SK-N-SH treated with all-trans-retinoic acid at 6 μM for 48 hours (cell line): ENCODE results near the gene LONP2.

Source experiments
- ATAC-seq: fragments of 200-7000 bp; cut with Tn5 transposase; 3 replicates; pipeline ENCODE4 v1.9.1; 2020; ENCODE audit warnings: mild to moderate bottlenecking, moderate library complexity
- ARNTL ChIP-seq: fragments of 450-650 bp; formaldehyde crosslinking; IDR thresholded peaks from 2 replicates; pipeline ENCODE4 v1.5.0; 2020; ENCODE audit warnings: low read depth, mild to moderate bottlenecking, moderate library complexity, borderline replicate concordance
- BACH2 ChIP-seq: fragments of 250-450 bp; sonication (Bioruptor Pico); IDR thresholded peaks from 2 replicates; pipeline ENCODE4 v1.9.0; 2021; ENCODE audit warnings: mild to moderate bottlenecking, borderline replicate concordance
- CSDC2 ChIP-seq: fragments of 250-450 bp; sonication (Bioruptor Pico); IDR thresholded peaks from 2 replicates; pipeline ENCODE4 v1.5.0; 2020; ENCODE audit warnings: mild to moderate bottlenecking, moderate library complexity
- GLIS3 ChIP-seq: fragments of 250-450 bp; sonication (Bioruptor Pico); IDR thresholded peaks from 2 replicates; pipeline ENCODE4 v1.5.0; 2020; ENCODE audit warnings: mild to moderate bottlenecking, moderate library complexity
- ISL1 ChIP-seq: fragments of 250-450 bp; sonication (Bioruptor Pico); IDR thresholded peaks from 2 replicates; pipeline ENCODE4 v2.1.2; 2022; ENCODE audit warnings: mild to moderate bottlenecking, moderate library complexity
- OSR1 ChIP-seq: fragments of 250-450 bp; sonication (Bioruptor Pico); IDR thresholded peaks from 2 replicates; pipeline ENCODE4 v1.8.0; 2022; ENCODE audit warnings: moderate library complexity, mild to moderate bottlenecking, inconsistent platforms
- RARB ChIP-seq: fragments of 250-450 bp; sonication (Bioruptor Pico); IDR thresholded peaks from 2 replicates; pipeline ENCODE4 v1.8.0; 2021; ENCODE audit warnings: mild to moderate bottlenecking, moderate library complexity
- SNAI2 ChIP-seq: fragments of 250-450 bp; sonication (Bioruptor Pico); IDR thresholded peaks from 2 replicates; pipeline ENCODE4 v1.5.0; 2020; ENCODE audit warnings: mild to moderate bottlenecking, moderate library complexity
- TCF4 ChIP-seq: fragments of 250-450 bp; sonication (Bioruptor Pico); IDR thresholded peaks from 2 replicates; pipeline ENCODE4 v1.8.0; 2021; ENCODE audit warnings: mild to moderate bottlenecking, moderate library complexity, borderline replicate concordance
- ZC3H10 ChIP-seq: fragments of 250-450 bp; sonication (Bioruptor Pico); IDR thresholded peaks from 2 replicates; pipeline ENCODE4 v1.5.1; 2021; ENCODE audit warnings: mild to moderate bottlenecking, moderate library complexity
- ZFP3 ChIP-seq: fragments of 250-450 bp; sonication (Bioruptor Pico); IDR thresholded peaks from 2 replicates; pipeline ENCODE4 v1.5.0; 2020; ENCODE audit warnings: mild to moderate bottlenecking, moderate library complexity
- ZFP30 ChIP-seq: fragments of 450-650 bp; formaldehyde crosslinking; IDR thresholded peaks from 2 replicates; pipeline ENCODE4 v1.5.0; 2022; ENCODE audit warnings: mild to moderate bottlenecking, moderate library complexity
- ZNF565 ChIP-seq: fragments of 450-650 bp; formaldehyde crosslinking; conservative IDR thresholded peaks from 2 replicates; pipeline ENCODE4 v1.5.0; 2020; ENCODE audit warnings: low read depth, mild to moderate bottlenecking, moderate library complexity
- ZNF70 ChIP-seq: fragments of 450-650 bp; formaldehyde crosslinking; IDR thresholded peaks from 2 replicates; pipeline ENCODE4 v1.5.0; 2020; ENCODE audit warnings: mild to moderate bottlenecking, moderate library complexity
- ZNF8 ChIP-seq: fragments of 450-650 bp; formaldehyde crosslinking; IDR thresholded peaks from 2 replicates; pipeline ENCODE4 v1.5.0; 2020; ENCODE audit warnings: mild to moderate bottlenecking, moderate library complexity
- TF ChIP-seq, protein P1 (sequence below): fragments of 250-450 bp; sonication (Bioruptor Pico); IDR thresholded peaks from 2 replicates; pipeline ENCODE4 v1.8.0; 2021; ENCODE audit warnings: low read depth, mild to moderate bottlenecking, moderate library complexity, borderline replicate concordance
- TF ChIP-seq, protein P2 (sequence below): fragments of 250-450 bp; sonication (Bioruptor Pico); IDR thresholded peaks from 2 replicates; pipeline ENCODE4 v1.5.1; 2021; ENCODE audit warnings: mild to moderate bottlenecking, moderate library complexity
- TF ChIP-seq, protein P3 (sequence below): fragments of 250-450 bp; sonication (Bioruptor Pico); IDR thresholded peaks from 2 replicates; pipeline ENCODE4 v1.5.0; 2020; ENCODE audit warnings: mild to moderate bottlenecking, moderate library complexity
- TF ChIP-seq, protein P4 (sequence below): fragments of 250-450 bp; sonication (Bioruptor Pico); IDR thresholded peaks from 2 replicates; pipeline ENCODE4 v1.8.0; 2020; ENCODE audit warnings: mild to moderate bottlenecking, moderate library complexity, borderline replicate concordance

The LONP2 gene

DNA sequence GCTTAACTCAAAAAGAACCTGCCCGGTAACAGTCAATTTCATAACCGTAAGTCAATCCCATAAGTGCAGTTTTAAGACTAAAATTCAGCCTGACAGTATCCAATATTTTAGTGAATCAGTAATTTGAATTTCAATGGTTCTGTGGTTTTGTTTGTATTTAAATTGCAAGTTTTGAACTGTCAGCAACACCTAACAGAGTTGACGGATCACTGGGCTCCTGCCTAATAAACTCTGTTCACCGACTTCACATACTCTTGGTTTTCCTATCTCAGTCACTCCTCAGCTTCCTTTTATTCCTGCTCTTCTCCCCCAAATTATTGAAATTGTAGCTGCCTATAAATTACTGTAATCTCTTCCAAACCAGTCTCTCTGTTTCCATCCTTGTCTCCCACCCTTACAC, 128.6 kb downstream of the LONP2 start:
- no peak for ATAC-seq

DNA sequence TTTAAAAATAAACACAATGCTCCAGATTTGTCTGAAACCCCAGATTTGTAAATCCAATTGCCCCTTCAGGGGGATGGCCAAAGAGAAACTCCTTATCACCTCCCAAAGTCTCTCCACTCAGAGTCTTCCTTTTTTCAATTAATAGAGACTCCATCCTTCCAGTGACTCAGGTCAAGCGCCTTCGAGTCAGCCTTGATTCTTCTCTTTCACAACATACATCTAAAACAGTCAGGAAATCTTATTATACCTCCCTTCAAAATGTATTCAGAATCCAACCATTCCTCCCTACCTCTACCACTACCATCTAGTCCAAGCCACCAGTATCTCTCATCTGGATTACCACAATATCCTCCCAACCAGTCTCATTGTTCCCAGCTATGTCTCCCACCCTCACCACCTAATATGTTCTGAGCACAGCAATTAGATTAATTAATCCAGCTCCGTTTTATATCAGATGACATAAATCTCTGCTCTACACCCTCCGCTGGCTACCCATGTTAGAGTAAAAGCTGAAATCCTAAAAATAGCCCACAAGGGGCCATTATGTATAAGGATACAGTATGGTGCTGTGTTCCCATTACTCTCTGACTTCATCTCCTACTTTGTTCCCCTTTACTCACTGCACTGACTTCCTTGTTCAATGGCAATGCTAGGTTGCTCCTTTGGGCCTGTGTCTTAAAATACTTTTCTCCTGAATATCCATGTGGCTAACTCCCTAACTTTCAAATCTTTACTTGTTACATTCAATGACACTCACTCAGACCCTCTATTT, 129.3 kb downstream of the LONP2 start:
- no peak; the same call in 2 of the 3 replicates for ATAC-seq
- TF ChIP-seq BACH2 (CRISPR knock-in tag) (no peak), OSR1 (CRISPR knock-in tag) (no peak), SNAI2 (CRISPR knock-in tag) (no peak), RARB (CRISPR knock-in tag) (no peak), ZNF8 (CRISPR knock-in tag) (no peak), ZNF565 (CRISPR knock-in tag) (no peak), CSDC2 (CRISPR knock-in tag) (no peak), TCF4 (CRISPR knock-in tag) (no peak), ARNTL (CRISPR knock-in tag) (no peak), ZFP30 (no peak), ZNF70 (CRISPR knock-in tag) (no peak), ISL1 (no peak), GLIS3 (CRISPR knock-in tag) (no peak), ZFP3 (no peak), ZC3H10 (CRISPR knock-in tag) (no peak)
- TF ChIP-seq, protein P1, sequence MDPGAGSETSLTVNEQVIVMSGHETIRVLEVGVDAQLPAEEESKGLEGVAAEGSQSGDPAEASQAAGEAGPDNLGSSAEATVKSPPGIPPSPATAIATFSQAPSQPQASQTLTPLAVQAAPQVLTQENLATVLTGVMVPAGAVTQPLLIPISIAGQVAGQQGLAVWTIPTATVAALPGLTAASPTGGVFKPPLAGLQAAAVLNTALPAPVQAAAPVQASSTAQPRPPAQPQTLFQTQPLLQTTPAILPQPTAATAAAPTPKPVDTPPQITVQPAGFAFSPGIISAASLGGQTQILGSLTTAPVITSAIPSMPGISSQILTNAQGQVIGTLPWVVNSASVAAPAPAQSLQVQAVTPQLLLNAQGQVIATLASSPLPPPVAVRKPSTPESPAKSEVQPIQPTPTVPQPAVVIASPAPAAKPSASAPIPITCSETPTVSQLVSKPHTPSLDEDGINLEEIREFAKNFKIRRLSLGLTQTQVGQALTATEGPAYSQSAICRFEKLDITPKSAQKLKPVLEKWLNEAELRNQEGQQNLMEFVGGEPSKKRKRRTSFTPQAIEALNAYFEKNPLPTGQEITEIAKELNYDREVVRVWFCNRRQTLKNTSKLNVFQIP (CRISPR knock-in tag) = no peak
- TF ChIP-seq, protein P2, sequence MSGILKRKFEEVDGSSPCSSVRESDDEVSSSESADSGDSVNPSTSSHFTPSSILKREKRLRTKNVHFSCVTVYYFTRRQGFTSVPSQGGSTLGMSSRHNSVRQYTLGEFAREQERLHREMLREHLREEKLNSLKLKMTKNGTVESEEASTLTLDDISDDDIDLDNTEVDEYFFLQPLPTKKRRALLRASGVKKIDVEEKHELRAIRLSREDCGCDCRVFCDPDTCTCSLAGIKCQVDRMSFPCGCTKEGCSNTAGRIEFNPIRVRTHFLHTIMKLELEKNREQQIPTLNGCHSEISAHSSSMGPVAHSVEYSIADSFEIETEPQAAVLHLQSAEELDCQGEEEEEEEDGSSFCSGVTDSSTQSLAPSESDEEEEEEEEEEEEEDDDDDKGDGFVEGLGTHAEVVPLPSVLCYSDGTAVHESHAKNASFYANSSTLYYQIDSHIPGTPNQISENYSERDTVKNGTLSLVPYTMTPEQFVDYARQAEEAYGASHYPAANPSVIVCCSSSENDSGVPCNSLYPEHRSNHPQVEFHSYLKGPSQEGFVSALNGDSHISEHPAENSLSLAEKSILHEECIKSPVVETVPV (CRISPR knock-in tag) = no peak

More for the DNA sequence above, 128.6 kb downstream of the LONP2 start:
- no peak for TF ChIP-seq ZNF70 (CRISPR knock-in tag)
- TF ChIP-seq CSDC2 (CRISPR knock-in tag) = no peak
- no peak for TF ChIP-seq ISL1
- TF ChIP-seq OSR1 (CRISPR knock-in tag) = no peak
- no peak for TF ChIP-seq ARNTL (CRISPR knock-in tag)
- no peak for TF ChIP-seq ZFP30
- no peak for TF ChIP-seq SNAI2 (CRISPR knock-in tag)
- TF ChIP-seq, protein P1 (CRISPR knock-in tag) = no peak
- TF ChIP-seq ZC3H10 (CRISPR knock-in tag) = no peak
- TF ChIP-seq RARB (CRISPR knock-in tag) = no peak
- no peak for TF ChIP-seq ZNF8 (CRISPR knock-in tag)
- TF ChIP-seq, protein P2 (CRISPR knock-in tag) = no peak
- no peak for TF ChIP-seq GLIS3 (CRISPR knock-in tag)
- TF ChIP-seq, protein P3, sequence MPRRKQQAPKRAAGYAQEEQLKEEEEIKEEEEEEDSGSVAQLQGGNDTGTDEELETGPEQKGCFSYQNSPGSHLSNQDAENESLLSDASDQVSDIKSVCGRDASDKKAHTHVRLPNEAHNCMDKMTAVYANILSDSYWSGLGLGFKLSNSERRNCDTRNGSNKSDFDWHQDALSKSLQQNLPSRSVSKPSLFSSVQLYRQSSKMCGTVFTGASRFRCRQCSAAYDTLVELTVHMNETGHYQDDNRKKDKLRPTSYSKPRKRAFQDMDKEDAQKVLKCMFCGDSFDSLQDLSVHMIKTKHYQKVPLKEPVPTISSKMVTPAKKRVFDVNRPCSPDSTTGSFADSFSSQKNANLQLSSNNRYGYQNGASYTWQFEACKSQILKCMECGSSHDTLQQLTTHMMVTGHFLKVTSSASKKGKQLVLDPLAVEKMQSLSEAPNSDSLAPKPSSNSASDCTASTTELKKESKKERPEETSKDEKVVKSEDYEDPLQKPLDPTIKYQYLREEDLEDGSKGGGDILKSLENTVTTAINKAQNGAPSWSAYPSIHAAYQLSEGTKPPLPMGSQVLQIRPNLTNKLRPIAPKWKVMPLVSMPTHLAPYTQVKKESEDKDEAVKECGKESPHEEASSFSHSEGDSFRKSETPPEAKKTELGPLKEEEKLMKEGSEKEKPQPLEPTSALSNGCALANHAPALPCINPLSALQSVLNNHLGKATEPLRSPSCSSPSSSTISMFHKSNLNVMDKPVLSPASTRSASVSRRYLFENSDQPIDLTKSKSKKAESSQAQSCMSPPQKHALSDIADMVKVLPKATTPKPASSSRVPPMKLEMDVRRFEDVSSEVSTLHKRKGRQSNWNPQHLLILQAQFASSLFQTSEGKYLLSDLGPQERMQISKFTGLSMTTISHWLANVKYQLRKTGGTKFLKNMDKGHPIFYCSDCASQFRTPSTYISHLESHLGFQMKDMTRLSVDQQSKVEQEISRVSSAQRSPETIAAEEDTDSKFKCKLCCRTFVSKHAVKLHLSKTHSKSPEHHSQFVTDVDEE (CRISPR knock-in tag) = no peak
- TF ChIP-seq, protein P4, sequence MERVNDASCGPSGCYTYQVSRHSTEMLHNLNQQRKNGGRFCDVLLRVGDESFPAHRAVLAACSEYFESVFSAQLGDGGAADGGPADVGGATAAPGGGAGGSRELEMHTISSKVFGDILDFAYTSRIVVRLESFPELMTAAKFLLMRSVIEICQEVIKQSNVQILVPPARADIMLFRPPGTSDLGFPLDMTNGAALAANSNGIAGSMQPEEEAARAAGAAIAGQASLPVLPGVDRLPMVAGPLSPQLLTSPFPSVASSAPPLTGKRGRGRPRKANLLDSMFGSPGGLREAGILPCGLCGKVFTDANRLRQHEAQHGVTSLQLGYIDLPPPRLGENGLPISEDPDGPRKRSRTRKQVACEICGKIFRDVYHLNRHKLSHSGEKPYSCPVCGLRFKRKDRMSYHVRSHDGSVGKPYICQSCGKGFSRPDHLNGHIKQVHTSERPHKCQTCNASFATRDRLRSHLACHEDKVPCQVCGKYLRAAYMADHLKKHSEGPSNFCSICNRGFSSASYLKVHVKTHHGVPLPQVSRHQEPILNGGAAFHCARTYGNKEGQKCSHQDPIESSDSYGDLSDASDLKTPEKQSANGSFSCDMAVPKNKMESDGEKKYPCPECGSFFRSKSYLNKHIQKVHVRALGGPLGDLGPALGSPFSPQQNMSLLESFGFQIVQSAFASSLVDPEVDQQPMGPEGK (CRISPR knock-in tag) = no peak
